IMR-90 (cell line): ENCODE measurements around the gene LMBRD2. TPM values are rescaled to one million over a fixed set of nuclear protein-coding genes. Genes with fewer than 3 reads are reported as not detected.

Experiments
- ATAC-seq: fragments of 200-7000 bp; cut with Tn5 transposase; 2 replicates; pipeline ENCODE4 v1.9.1; 2020; ENCODE audit warnings: low read depth, mild to moderate bottlenecking, moderate library complexity
- BruUV-seq: library from RNA; stranded (reverse); fragments of 400-500 nt; replicated peaks from 2 replicates; lab custom pipeline; 2021; lab: Mats Ljungman, UMichigan
- CTCF ChIA-PET: fragments of 300-600 bp; formaldehyde crosslinking; extraction: SDS; loops from one replicate; lab custom pipeline; 2021; ENCODE audit warnings: antibody characterized with exemption; lab: Yijun Ruan, JAX
- POLR2A ChIA-PET: fragments of 300-600 bp; sonication (Branson Sonifier 250); formaldehyde crosslinking; loops from one replicate; lab custom pipeline; 2022; ENCODE audit warnings: antibody characterized with exemption; ENCODE audit not compliant: unreplicated experiment; lab: Charles Lee
- DNase-seq: peaks from one replicate; pipeline ENCODE4 v3.0.0; 2013
- H2AFZ ChIP-seq: replicated peaks from 2 replicates; pipeline ENCODE3; 2013; ENCODE audit warnings: low read length, mild to moderate bottlenecking; ENCODE audit not compliant: poor library complexity
- H2AK5ac ChIP-seq: 2 replicates; pipeline ENCODE4 v1.6.1; 2013; ENCODE audit warnings: low read depth, low read length, inconsistent platforms
- H2AK9ac ChIP-seq: replicated peaks from 2 replicates; pipeline ENCODE3; 2013; ENCODE audit warnings: mild to moderate bottlenecking, low read depth, low read length, moderate library complexity; ENCODE audit not compliant: poor library complexity
- H2BK120ac ChIP-seq: 2 replicates; pipeline ENCODE4 v1.6.1; 2013; ENCODE audit warnings: low read depth, low read length, inconsistent platforms
- H2BK15ac ChIP-seq: 3 replicates; pipeline ENCODE4 v1.6.1; 2013; ENCODE audit warnings: low read depth, low read length, inconsistent platforms
- H2BK20ac ChIP-seq: 2 replicates; pipeline ENCODE4 v1.6.1; 2013; ENCODE audit warnings: low read depth, mild to moderate bottlenecking, inconsistent platforms, low read length, moderate library complexity
- H2BK5ac ChIP-seq: 2 replicates; pipeline ENCODE4 v1.6.1; 2013; ENCODE audit warnings: mild to moderate bottlenecking, low read depth, low read length, inconsistent platforms; ENCODE audit not compliant: poor library complexity, severe bottlenecking
- H3K14ac ChIP-seq: replicated peaks from 2 replicates; pipeline ENCODE4 v1.6.1; 2013; ENCODE audit warnings: low read depth, low read length, inconsistent platforms
- H3K18ac ChIP-seq: 2 replicates; pipeline ENCODE4 v1.6.1; 2013; ENCODE audit warnings: low read depth, low read length, control low read depth
- H3K23ac ChIP-seq: 2 replicates; pipeline ENCODE4 v1.6.1; 2013; ENCODE audit warnings: low read depth, low read length, inconsistent platforms
- H3K27ac ChIP-seq: 2 replicates; pipeline ENCODE4 v1.5.1; 2013; ENCODE audit warnings: mild to moderate bottlenecking, control low read depth, low read length; ENCODE audit not compliant: insufficient read depth
- H3K27me3 ChIP-seq: 2 replicates; pipeline ENCODE4 v1.6.1; 2013; ENCODE audit warnings: low read length; ENCODE audit not compliant: control insufficient read depth, insufficient read depth
- H3K36me3 ChIP-seq: 2 replicates; pipeline ENCODE4 v1.6.1; 2013; ENCODE audit warnings: low read length, mixed read lengths; ENCODE audit not compliant: control insufficient read depth, insufficient read depth
- H3K4ac ChIP-seq: 2 replicates; pipeline ENCODE4 v1.6.1; 2013; ENCODE audit warnings: low read depth, low read length, inconsistent platforms
- H3K4me1 ChIP-seq: 2 replicates; pipeline ENCODE4 v1.6.1; 2013; ENCODE audit warnings: low read length, mixed read lengths; ENCODE audit not compliant: control insufficient read depth, insufficient read depth
- H3K4me2 ChIP-seq: 2 replicates; pipeline ENCODE4 v1.6.1; 2013; ENCODE audit warnings: low read depth, mild to moderate bottlenecking, control low read depth, low read length, moderate library complexity
- H3K4me3 ChIP-seq: 2 replicates; pipeline ENCODE4 v1.5.1; 2013; ENCODE audit warnings: low read depth, mild to moderate bottlenecking, control low read depth, low read length, moderate library complexity; ENCODE audit not compliant: insufficient read depth
- H3K56ac ChIP-seq: 2 replicates; pipeline ENCODE4 v1.6.1; 2013; ENCODE audit warnings: low read length, inconsistent platforms; ENCODE audit not compliant: insufficient read depth; ENCODE audit errors: extremely low read depth
- H3K79me1 ChIP-seq, 2 experiments: 2 replicates each; pipeline ENCODE4 v1.6.1; 2013; ENCODE audit warnings: low read length in 2 of 2, inconsistent platforms in 1 of 2, low read depth in 1 of 2
- H3K9ac ChIP-seq: 2 replicates; pipeline ENCODE4 v1.6.1; 2013; ENCODE audit warnings: low read depth, low read length, control low read depth
- H3K9me1 ChIP-seq: 2 replicates; pipeline ENCODE4 v1.6.1; 2013; ENCODE audit warnings: low read length, inconsistent platforms; ENCODE audit not compliant: insufficient read depth
- H3K9me3 ChIP-seq: 2 replicates; pipeline ENCODE4 v1.6.1; 2013; ENCODE audit warnings: low read length; ENCODE audit not compliant: control insufficient read depth, insufficient read depth
- H4K20me1 ChIP-seq: 2 replicates; pipeline ENCODE4 v1.6.1; 2013; ENCODE audit warnings: low read length, inconsistent platforms; ENCODE audit not compliant: insufficient read depth
- H4K5ac ChIP-seq: 2 replicates; pipeline ENCODE4 v1.6.1; 2013; ENCODE audit warnings: mild to moderate bottlenecking, low read depth, low read length, control low read depth
- H4K8ac ChIP-seq, 2 experiments: 2 replicates each; pipeline ENCODE4 v1.6.1; 2013; ENCODE audit warnings: low read depth in 2 of 2, low read length in 2 of 2, control low read depth in 1 of 2, inconsistent platforms in 1 of 2
- H4K91ac ChIP-seq: 2 replicates; pipeline ENCODE4 v1.6.1; 2013; ENCODE audit warnings: low read depth, low read length, inconsistent platforms; ENCODE audit not compliant: insufficient read depth
- BHLHE40 ChIP-seq: fragments of 150-350 bp; IDR thresholded peaks from 2 replicates; pipeline ENCODE4 v1.6.1; 2016; ENCODE audit warnings: mild to moderate bottlenecking, low read depth, low read length
- CEBPB ChIP-seq: IDR thresholded peaks from 2 replicates; pipeline ENCODE4 v1.6.1; 2012; ENCODE audit warnings: low read depth, low read length, improper control_type of control experiment
- CHD1 ChIP-seq: IDR thresholded peaks from 2 replicates; pipeline ENCODE4 v1.6.1; 2012; ENCODE audit warnings: low read depth, low read length, improper control_type of control experiment
- ELK1 ChIP-seq: fragments of 150-350 bp; IDR thresholded peaks from 2 replicates; pipeline ENCODE4 v1.6.1; 2016; ENCODE audit warnings: low read depth, mild to moderate bottlenecking, low read length, moderate library complexity, borderline replicate concordance
- FOS ChIP-seq: fragments of 150-350 bp; IDR thresholded peaks from 2 replicates; pipeline ENCODE4 v1.6.1; 2016; ENCODE audit warnings: low read depth, low read length
- MAFK ChIP-seq: IDR thresholded peaks from 2 replicates; pipeline ENCODE4 v1.6.1; 2012; ENCODE audit warnings: low read depth, low read length, improper control_type of control experiment
- MAZ ChIP-seq: IDR thresholded peaks from 2 replicates; pipeline ENCODE4 v1.6.1; 2012; ENCODE audit warnings: low read depth, mild to moderate bottlenecking, low read length, improper control_type of control experiment, moderate library complexity, borderline replicate concordance
- MXI1 ChIP-seq: IDR thresholded peaks from 2 replicates; pipeline ENCODE4 v1.6.1; 2012; ENCODE audit warnings: low read depth, mild to moderate bottlenecking, low read length, moderate library complexity, borderline replicate concordance
- NFE2L2 ChIP-seq: fragments of 150-350 bp; IDR thresholded peaks from 2 replicates; pipeline ENCODE4 v1.6.1; 2016; ENCODE audit warnings: low read depth, mild to moderate bottlenecking, low read length
- POLR2A ChIP-seq: IDR thresholded peaks from 2 replicates; pipeline ENCODE4 v1.6.1; 2012; ENCODE audit warnings: mild to moderate bottlenecking, low read depth, low read length
- RAD21 ChIP-seq: IDR thresholded peaks from 2 replicates; pipeline ENCODE4 v1.6.1; 2012; ENCODE audit warnings: low read length, improper control_type of control experiment
- RCOR1 ChIP-seq: IDR thresholded peaks from 2 replicates; pipeline ENCODE4 v1.6.1; 2012; ENCODE audit warnings: mild to moderate bottlenecking, low read length, improper control_type of control experiment; ENCODE audit not compliant: insufficient replicate concordance
- RFX5 ChIP-seq: IDR thresholded peaks from 2 replicates; pipeline ENCODE4 v1.8.0; 2012; ENCODE audit warnings: low read depth, mild to moderate bottlenecking, low read length, moderate library complexity
- SMC3 ChIP-seq: fragments of 150-350 bp; IDR thresholded peaks from 2 replicates; pipeline ENCODE4 v1.6.1; 2016; ENCODE audit warnings: low read depth, mild to moderate bottlenecking, antibody characterized with exemption, low read length, moderate library complexity
- USF2 ChIP-seq: fragments of 150-350 bp; IDR thresholded peaks from 2 replicates; pipeline ENCODE4 v1.6.1; 2017; ENCODE audit warnings: mild to moderate bottlenecking, antibody characterized with exemption, low read length, low read depth
- WGBS, 2 experiments: methylation state at CpG; one replicate each; pipeline versions ENCODE4 v1.1.5 to v1.1.7; 2013; ENCODE audit warnings: missing lambda C conversion rate in 2 of 2; ENCODE audit not compliant: insufficient read length in 1 of 2; ENCODE audit errors: extremely low coverage in 2 of 2; 5-methylcytosine and 5-hydroxymethylcytosine counted together
- dilution Hi-C: fragments of 300-500 bp; cut with HindIII; formaldehyde crosslinking; loops from one replicate; pipeline ENCODE4 v1.14.3; 2018; ENCODE audit warnings: low sequenced_read_pairs; ENCODE audit not compliant: unreplicated experiment
- in situ Hi-C: fragments of 300-500 bp; cut with MboI; formaldehyde crosslinking; loops from 3 replicates; pipeline ENCODE4 v1.14.3; 2019; ENCODE audit warnings: low sequenced_read_pairs, inconsistent platforms, mixed read lengths
- intact Hi-C: fragments of 100-400 bp; cut with micrococcal nuclease; formaldehyde crosslinking; loops from 2 replicates; pipeline ENCODE4 v1.10.0; 2022
- polyA plus RNA-seq, 3 experiments: library from polyadenylated mRNA; depleted of rRNA; stranded (reverse); fragments of >200 nt; gene quantifications; 2 replicates each; pipeline ENCODE4 v1.2.3, GENCODE V29; 2012; ENCODE audit warnings: low replicate concordance in 1 of 3
- total RNA-seq: library from RNA; depleted of rRNA; stranded (reverse); fragments of >200 nt; gene quantifications from 2 replicates; pipeline ENCODE4 v1.2.3, GENCODE V29; 2012
- TF ChIP-seq, protein P1 (sequence below): conservative IDR thresholded peaks from 2 replicates; pipeline ENCODE4 v1.5.1; 2012; ENCODE audit warnings: mild to moderate bottlenecking, low read depth, low read length, improper control_type of control experiment

The LMBRD2 gene
- total and polyA plus RNA-seq, 2 of the 4 experiments (the other 2 are of a cell fraction) = 1.8 to 5.2 TPM

DNA sequence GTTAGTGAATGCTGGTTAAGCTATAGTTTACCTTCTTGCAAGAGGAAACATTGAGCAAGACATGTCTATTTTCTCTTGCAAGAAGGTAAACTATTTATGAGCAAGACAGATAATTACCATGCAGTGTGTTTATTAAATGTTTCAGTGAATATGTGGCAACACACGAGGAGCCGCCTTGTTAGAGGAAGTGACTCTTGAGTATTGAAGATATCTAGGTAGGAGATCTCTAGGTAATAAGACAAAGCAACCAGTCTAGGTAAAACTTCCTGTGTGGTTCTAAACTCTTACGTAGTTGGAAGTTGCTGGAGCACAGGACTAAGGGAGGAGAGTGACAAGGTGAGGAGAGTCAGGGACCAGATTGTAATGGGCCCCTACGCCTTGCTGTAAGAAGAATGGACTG, 17.1 kb upstream of the LMBRD2 start:
- ChIA-PET CTCF (no interaction called here), POLR2A (no interaction called here)
- H2BK20ac ChIP-seq = no peak overlapping the region
- peaks cover 49% of the 10 kb centered on the region for H3K36me3 ChIP-seq
- 93% methylated on average over 3 of the region's 4 CpGs; no CpG with 5 or more reads in 1 of the 2 experiments for WGBS, 2 experiments
- dilution Hi-C loops = no loop called here
- no peak overlapping the region for H4K5ac ChIP-seq
- no peak overlapping the region for H2BK120ac ChIP-seq
- H3K14ac ChIP-seq = no peak overlapping the region
- no peak overlapping the region for H3K18ac ChIP-seq
- peaks cover 3% of the 10 kb centered on the region; the same call in 1 of the 2 replicates for H4K20me1 ChIP-seq
- no peak overlapping the region for H3K4me2 ChIP-seq
- H3K4ac ChIP-seq = no peak overlapping the region
- ATAC-seq = no peak
- no peak overlapping the region for H3K56ac ChIP-seq
- H3K23ac ChIP-seq = no peak overlapping the region
- 0 out of 2 replicates have a peak, but pooled peaks cover under 1% of the 10 kb centered on the region for H3K4me1 ChIP-seq
- no peak for TF ChIP-seq FOS
- no peak for TF ChIP-seq NFE2L2
- TF ChIP-seq BHLHE40 = no peak
- TF ChIP-seq ELK1 = no peak
- no peak for TF ChIP-seq CHD1
- TF ChIP-seq POLR2A = no peak
- no peak for TF ChIP-seq USF2
- TF ChIP-seq, protein P1, sequence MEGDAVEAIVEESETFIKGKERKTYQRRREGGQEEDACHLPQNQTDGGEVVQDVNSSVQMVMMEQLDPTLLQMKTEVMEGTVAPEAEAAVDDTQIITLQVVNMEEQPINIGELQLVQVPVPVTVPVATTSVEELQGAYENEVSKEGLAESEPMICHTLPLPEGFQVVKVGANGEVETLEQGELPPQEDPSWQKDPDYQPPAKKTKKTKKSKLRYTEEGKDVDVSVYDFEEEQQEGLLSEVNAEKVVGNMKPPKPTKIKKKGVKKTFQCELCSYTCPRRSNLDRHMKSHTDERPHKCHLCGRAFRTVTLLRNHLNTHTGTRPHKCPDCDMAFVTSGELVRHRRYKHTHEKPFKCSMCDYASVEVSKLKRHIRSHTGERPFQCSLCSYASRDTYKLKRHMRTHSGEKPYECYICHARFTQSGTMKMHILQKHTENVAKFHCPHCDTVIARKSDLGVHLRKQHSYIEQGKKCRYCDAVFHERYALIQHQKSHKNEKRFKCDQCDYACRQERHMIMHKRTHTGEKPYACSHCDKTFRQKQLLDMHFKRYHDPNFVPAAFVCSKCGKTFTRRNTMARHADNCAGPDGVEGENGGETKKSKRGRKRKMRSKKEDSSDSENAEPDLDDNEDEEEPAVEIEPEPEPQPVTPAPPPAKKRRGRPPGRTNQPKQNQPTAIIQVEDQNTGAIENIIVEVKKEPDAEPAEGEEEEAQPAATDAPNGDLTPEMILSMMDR = no peak
- no peak for TF ChIP-seq RCOR1
- no peak for TF ChIP-seq MAZ
- TF ChIP-seq SMC3 = no peak
- no peak for TF ChIP-seq MAFK
- no peak for TF ChIP-seq MXI1
- no peak for TF ChIP-seq RFX5
- TF ChIP-seq RAD21 = no peak
- TF ChIP-seq CEBPB = no peak
- in situ Hi-C loops = no loop called here
- no peak overlapping the region for H4K91ac ChIP-seq
- DNase-seq = no peak
- no peak overlapping the region for H4K8ac ChIP-seq
- H3K4me3 ChIP-seq = no peak overlapping the region
- no peak overlapping the region for H2AK9ac ChIP-seq
- no peak overlapping the region for H3K9ac ChIP-seq
- no peaks in the 10 kb centered on the region for H3K27me3 ChIP-seq
- no peak overlapping the region for H3K27ac ChIP-seq
- H3K9me1 ChIP-seq = no peaks in the 10 kb centered on the region
- H2AFZ ChIP-seq = no peak overlapping the region
- no peaks in the 10 kb centered on the region for H3K9me3 ChIP-seq
- peaks cover 19 to 29% of the 10 kb centered on the region in 2 experiments for H3K79me1 ChIP-seq
- H2BK5ac ChIP-seq = no peak overlapping the region
- intact Hi-C loops = no loop called here
- no peak overlapping the region for H2BK15ac ChIP-seq
- H2AK5ac ChIP-seq = no peak overlapping the region
- BruUV-seq = no TSS peak
